GM19193 (cell line): ENCODE measurements around the gene CDH24.

Experiments used
- POLR2A ChIP-seq: IDR thresholded peaks from 4 replicates; pipeline ENCODE4 v1.6.1; 2011; ENCODE audit not compliant: insufficient read depth, insufficient read length; ENCODE audit errors: extremely low read depth

The CDH24 gene

GRCh38 chr14:23025151-23025814 lies 32.0 kb downstream of the CDH24 start:
- no peak for TF ChIP-seq POLR2A

GRCh38 chr14:23024612-23025075 lies 32.7 kb downstream of the CDH24 start:
- TF ChIP-seq POLR2A, result no peak

- no peak for TF ChIP-seq POLR2A
These were observed 33.5 kb downstream of the CDH24 start for GRCh38 chr14:23023795-23024152.

GRCh38 chr14:23023022-23023794 lies 34.1 kb downstream of the CDH24 start:
- no peak for TF ChIP-seq POLR2A

GRCh38 chr14:23021889-23022442 lies 35.4 kb downstream of the CDH24 start:
- no peak for TF ChIP-seq POLR2A

GRCh38 chr14:23021434-23021833 lies 35.9 kb downstream of the CDH24 start:
- no peak for TF ChIP-seq POLR2A

- no peak for TF ChIP-seq POLR2A
These were observed 36.9 kb downstream of the CDH24 start for GRCh38 chr14:23020143-23021128.

GRCh38 chr14:23018107-23018506 lies 39.2 kb downstream of the CDH24 start:
- TF ChIP-seq POLR2A, result no peak

- TF ChIP-seq POLR2A, result no peak
These were observed 40.2 kb downstream of the CDH24 start for GRCh38 chr14:23017091-23017490.

GRCh38 chr14:23015618-23016017 lies 41.7 kb downstream of the CDH24 start:
- no peak for TF ChIP-seq POLR2A

GRCh38 chr14:23013054-23013748 lies 44.1 kb downstream of the CDH24 start:
- TF ChIP-seq POLR2A, result no peak

- TF ChIP-seq POLR2A, result peak; percentile 67
These were observed 47.2 kb downstream of the CDH24 start, which contains the start of gene C14orf93 for GRCh38 chr14:23009939-23010726. Gene C14orf93, minus strand, starts transcription at chr14:23010143. Its CDS starts 11,120 bp downstream, at chr14:22999023.

- TF ChIP-seq POLR2A, result no peak
These were observed 47.8 kb downstream of the CDH24 start for GRCh38 chr14:23009483-23009938.
